K562 (cell line): ENCODE results near the gene MMP24OS. TPM values are rescaled to one million over a fixed set of nuclear protein-coding genes. Genes with fewer than 3 reads are reported as not detected.
A peak's percentile ranks its signal among the peaks of the same experiment; 100 is the strongest.

ENCODE experiments used
- ATAC-seq: fragments of 200-7000 bp; cut with Tn5 transposase; 3 replicates; pipeline ENCODE4 v1.9.1; 2020; ENCODE audit warnings: moderate library complexity
- BruUV-seq: library from RNA; stranded (reverse); fragments of 400-500 nt; replicated peaks from 2 replicates; lab custom pipeline; 2021; lab: Mats Ljungman, UMichigan
- CTCF ChIA-PET: fragments of 300-600 bp; formaldehyde crosslinking; extraction: SDS; loops from one replicate; lab custom pipeline; 2021; ENCODE audit warnings: low intra/inter-chr PET ratio; lab: Yijun Ruan, JAX
- POLR2A ChIA-PET: fragments of 300-600, 350-650 bp; sonication (Branson Sonifier 250); formaldehyde crosslinking; extraction: SDS; loops from one replicate; lab custom pipeline; 2021; ENCODE audit warnings: antibody characterized with exemption, inconsistent platforms; lab: Yijun Ruan, JAX
- DNase-seq, 4 experiments: peaks; one replicate each; pipeline versions ENCODE4 v3.0.0 to v3.0.0-alpha.2; 2011 to 2018; ENCODE audit warnings: low spot score in 3 of 4, mixed read lengths in 3 of 4; ENCODE audit errors: extremely low read depth in 1 of 4
- FAIRE-seq: peaks from 2 replicates; lab custom pipeline; 2011; peaks lifted over from hg19 to GRCh38; lab: Jason Lieb, UNC
- H2AFZ ChIP-seq: 2 replicates; pipeline ENCODE4 v1.6.0; 2011; ENCODE audit warnings: low read depth, low read length, control low read depth, inconsistent platforms
- H3K27ac ChIP-seq: fragments of 200-600 bp; 3 replicates; pipeline ENCODE4 v1.8.0; 2011; ENCODE audit warnings: low read depth, mild to moderate bottlenecking, control low read depth, inconsistent platforms, low read length, moderate library complexity, mixed read lengths; ENCODE audit errors: extremely low read depth
- H3K27me3 ChIP-seq, 2 experiments: fragments of 300-600 bp in 1 of 2; 2 replicates in 1 of 2; 3 replicates in 1 of 2; pipeline versions ENCODE4 v1.6.0 to v1.8.0; 2011; ENCODE audit warnings: inconsistent platforms in 2 of 2, low read length in 2 of 2, mild to moderate bottlenecking in 1 of 2, mixed read lengths in 1 of 2, moderate library complexity in 1 of 2; ENCODE audit not compliant: control insufficient read depth in 2 of 2, insufficient read depth in 2 of 2
- H3K36me3 ChIP-seq: fragments of 300-600 bp; 3 replicates; pipeline ENCODE4 v1.8.0; 2011; ENCODE audit warnings: mild to moderate bottlenecking, low read length, inconsistent platforms; ENCODE audit not compliant: control insufficient read depth, insufficient read depth
- H3K4me1 ChIP-seq, 2 experiments: fragments of 200-600 bp in 1 of 2; replicated peaks in 1 of 2; 2 replicates in 1 of 2; 3 replicates in 1 of 2; pipeline versions ENCODE4 v1.5.1 to v1.8.0; 2011; ENCODE audit warnings: inconsistent platforms in 2 of 2, low read length in 2 of 2, mild to moderate bottlenecking in 1 of 2, mixed read lengths in 1 of 2, moderate library complexity in 1 of 2; ENCODE audit not compliant: control insufficient read depth in 2 of 2, insufficient read depth in 2 of 2
- H3K4me2 ChIP-seq: 2 replicates; pipeline ENCODE4 v1.6.1; 2011; ENCODE audit warnings: low read length, control low read depth, inconsistent platforms, mixed read lengths; ENCODE audit not compliant: insufficient read depth
- H3K4me3 ChIP-seq: fragments of 200-600 bp; sonication (generic), shearing (Covaris generic); 2 replicates; pipeline ENCODE4 v1.5.1; 2016; ENCODE audit warnings: control low read depth, inconsistent platforms
- H3K79me2 ChIP-seq: fragments of 200-600 bp; 3 replicates; pipeline ENCODE4 v1.8.0; 2011; ENCODE audit warnings: low read length, inconsistent platforms; ENCODE audit not compliant: control insufficient read depth, insufficient read depth
- H3K9ac ChIP-seq, 2 experiments: 2 replicates each; pipeline versions ENCODE4 v1.6.0 to v1.6.1; 2011; ENCODE audit warnings: low read depth in 2 of 2, low read length in 2 of 2, control low read depth in 1 of 2, inconsistent platforms in 1 of 2, mild to moderate bottlenecking in 1 of 2, mixed read lengths in 1 of 2; ENCODE audit not compliant: insufficient read depth in 1 of 2
- H3K9me1 ChIP-seq: one replicate; pipeline ENCODE4 v1.6.0; 2011; ENCODE audit warnings: inconsistent platforms, mild to moderate bottlenecking, low read length, moderate library complexity; ENCODE audit not compliant: control insufficient read depth, insufficient read depth
- H3K9me3 ChIP-seq: replicated peaks from 2 replicates; pipeline ENCODE4 v1.5.1; 2011; ENCODE audit warnings: low read depth, low read length, inconsistent platforms; ENCODE audit not compliant: control insufficient read depth, insufficient read depth
- H4K20me1 ChIP-seq: replicated peaks from 2 replicates; pipeline ENCODE4 v1.6.1; 2011; ENCODE audit warnings: low read length, inconsistent platforms, mixed read lengths; ENCODE audit not compliant: control insufficient read depth, insufficient read depth
- CEBPB ChIP-seq: fragments of 450-650 bp; IDR thresholded peaks from 2 replicates; pipeline ENCODE4 v1.6.1; 2016; ENCODE audit warnings: missing genetic modification characterization, missing compliant biosample characterization
- FOXA3 ChIP-seq, 2 experiments: fragments of 450-650 bp in 1 of 2; sonication (generic) in 1 of 2; formaldehyde crosslinking; IDR thresholded peaks in 1 of 2; conservative IDR thresholded peaks in 1 of 2; 2 replicates each; pipeline versions ENCODE4 v1.4.0 to v1.8.0; 2020 to 2022; ENCODE audit warnings: mild to moderate bottlenecking in 2 of 2, missing genetic modification reagents in 1 of 2
- HES1 ChIP-seq: fragments of 450-650 bp; IDR thresholded peaks from 2 replicates; pipeline ENCODE4 v1.6.1; 2016; ENCODE audit warnings: low read depth, mild to moderate bottlenecking, moderate library complexity
- HMG20A ChIP-seq: fragments of 450-650 bp; formaldehyde crosslinking; conservative IDR thresholded peaks from 2 replicates; pipeline ENCODE4 v1.4.0; 2020; ENCODE audit warnings: mild to moderate bottlenecking, mixed read lengths
- MAFK ChIP-seq: IDR thresholded peaks from 2 replicates; pipeline ENCODE4 v1.6.1; 2011; ENCODE audit warnings: low read length, improper control_type of control experiment
- RBBP5 ChIP-seq: fragments of 200-600 bp; sonication (generic); IDR thresholded peaks from 2 replicates; pipeline ENCODE4 v1.6.1; 2012; ENCODE audit warnings: borderline replicate concordance, mild to moderate bottlenecking, low read length, control low read depth, inconsistent platforms; ENCODE audit not compliant: insufficient read depth, poor library complexity, severe bottlenecking
- RBM14 ChIP-seq: fragments of 200-400 bp; formaldehyde crosslinking; IDR thresholded peaks from 2 replicates; pipeline ENCODE4 v1.6.1; 2018; ENCODE audit warnings: low read depth, mild to moderate bottlenecking, low read length, moderate library complexity, borderline replicate concordance; ENCODE audit not compliant: insufficient read depth
- SP1 ChIP-seq: sonication (generic); formaldehyde crosslinking; IDR thresholded peaks from 2 replicates; pipeline ENCODE4 v1.8.1; 2022; ENCODE audit warnings: mild to moderate bottlenecking, missing genetic modification reagents
- TARDBP ChIP-seq: fragments of 450-650 bp; IDR thresholded peaks from 2 replicates; pipeline ENCODE4 v1.6.1; 2016
- TSC22D4 ChIP-seq: fragments of 450-650 bp; IDR thresholded peaks from 2 replicates; pipeline ENCODE4 v1.6.1; 2016; ENCODE audit warnings: missing genetic modification characterization, missing biosample characterization, control low read depth
- WGBS: fragments of 100-300 bp; shearing (Covaris generic); methylation state at CpG from one replicate; pipeline ENCODE4 v1.1.6; 2016; ENCODE audit warnings: low coverage, mixed read lengths; ENCODE audit not compliant: insufficient coverage; ENCODE audit errors: missing lambda C conversion rate; 5-methylcytosine and 5-hydroxymethylcytosine counted together
- in situ Hi-C: fragments of 300-500 bp; cut with MboI; formaldehyde crosslinking; loops from 4 replicates; pipeline ENCODE4 v1.15.0; 2018; ENCODE audit warnings: inconsistent platforms, mixed read lengths
- intact Hi-C: fragments of 100-400 bp; cut with micrococcal nuclease; formaldehyde crosslinking; loops from 2 replicates; pipeline ENCODE4 v1.14.2; 2022
- polyA plus RNA-seq, 8 experiments: library from polyadenylated mRNA; depleted of rRNA in 4 of 8; stranded (reverse) in 5 of 8; unstranded in 3 of 8; fragments of >200 nt; fragmentation: Nextera tagmentation in 2 of 8; fragmentation: Illumina TruSeq in 1 of 8; extraction: Ambion mirVana in 2 of 8; extraction: Trizol in 1 of 8; gene quantifications; 2 replicates each; pipeline versions ENCODE4 v1.2.1 to v1.2.3, GENCODE V29; 2011 to 2014; ENCODE audit warnings: inconsistent platforms in 1 of 8, missing spikeins in 1 of 8
- total RNA-seq, 7 experiments: library from RNA; depleted of rRNA in 6 of 7; stranded (reverse); fragments of >200 nt in 6 of 7; fragmentation: Illumina TruSeq in 2 of 7; extraction: Trizol in 2 of 7; gene quantifications; 2 replicates each; pipeline versions ENCODE4 v1.2.1 to v1.2.3, GENCODE V29; 2011 to 2021; ENCODE audit warnings: low replicate concordance in 1 of 7
- TF ChIP-seq, protein P1 (sequence below): fragments of 450-650 bp; IDR thresholded peaks from 2 replicates; pipeline ENCODE4 v1.6.1; 2016; ENCODE audit warnings: mild to moderate bottlenecking, moderate library complexity

MMP24OS gene
- total and polyA plus RNA-seq, 9 of the 15 experiments (the other 6 are each of a cell fraction or from before 2014, with no cell fraction given): 0.92 to 41.5 (median 11.4) TPM

DNA sequence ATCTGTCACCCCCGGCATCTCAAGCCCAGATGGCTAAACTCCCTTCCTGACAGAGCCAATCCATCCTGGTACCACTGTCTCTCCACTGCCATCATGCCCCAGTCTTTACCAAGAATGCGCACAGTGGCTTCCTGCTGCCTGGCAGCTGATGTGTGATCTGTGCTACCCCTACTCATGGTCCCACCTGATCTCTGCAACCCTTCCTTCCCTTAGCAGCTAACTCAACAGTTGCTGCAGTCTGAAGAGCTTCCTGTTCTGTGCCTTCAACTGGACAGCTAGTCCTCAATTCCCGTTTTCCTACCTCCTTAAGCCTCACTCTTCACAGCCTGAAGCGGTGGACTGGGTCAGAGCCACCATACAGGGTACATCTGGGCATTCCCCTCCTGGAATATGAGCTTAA, 21.9 kb upstream of the MMP24OS start:
- 31% methylated on average over 4 of the region's 4 CpGs for WGBS
- ATAC-seq: no peak
- DNase-seq: no peak
- FAIRE-seq: no peak
- 0 out of 2 replicates have a peak, but pooled peaks cover 4% of the 10 kb centered on the region for H4K20me1 ChIP-seq
- no peaks in the 10 kb centered on the region for H3K79me2 ChIP-seq
- ChIA-PET CTCF (no interaction called here), POLR2A (interaction anchor here (0.6 to 1.2 kb wide), 4 partner anchors 11 to 149 kb away, joined by 3 read pairs; no protein-coding TSS in a partner anchor)
- peaks cover 11% of the 10 kb centered on the region; the same call in 1 of the 3 replicates for H3K36me3 ChIP-seq
- H3K27me3 ChIP-seq: peaks cover 15 to 22% of the 10 kb centered on the region in 2 experiments
- no peak overlapping the region for H3K27ac ChIP-seq
- in situ Hi-C loops (loop anchor here (25.0 kb wide), 1 partner anchor 138 kb away; the partner anchor contains the start of gene GDF5), intact Hi-C loops (no loop called here)
- peaks cover 3% of the 10 kb centered on the region for H3K9me1 ChIP-seq
- H3K4me2 ChIP-seq: no peak overlapping the region
- H2AFZ ChIP-seq: no peak overlapping the region
- no TSS peak for BruUV-seq
- no peak overlapping the region for H3K4me3 ChIP-seq
- H3K4me1 ChIP-seq: peaks cover 6 to 18% of the 10 kb centered on the region in 2 experiments; a peak in 4 of 5 replicates
- no peaks in the 10 kb centered on the region for H3K9me3 ChIP-seq
- peak overlapping the region in 1 of 2 experiments; percentile 6; a peak in 1 of 4 replicates for H3K9ac ChIP-seq
- TF ChIP-seq TSC22D4 (tag) (no peak), FOXA3 (CRISPR knock-in tag; conservative IDR thresholded peaks at IDR 0.05 in 1 of 2, IDR thresholded peaks at IDR 0.05 in 1 of 2) (no peak), SP1 (CRISPR knock-in tag) (no peak), TARDBP (no peak), RBM14 (no peak), HES1 (no peak), CEBPB (tag) (no peak), MAFK (no peak), HMG20A (CRISPR knock-in tag) (no peak), RBBP5 (no peak)
- TF ChIP-seq, protein P1, sequence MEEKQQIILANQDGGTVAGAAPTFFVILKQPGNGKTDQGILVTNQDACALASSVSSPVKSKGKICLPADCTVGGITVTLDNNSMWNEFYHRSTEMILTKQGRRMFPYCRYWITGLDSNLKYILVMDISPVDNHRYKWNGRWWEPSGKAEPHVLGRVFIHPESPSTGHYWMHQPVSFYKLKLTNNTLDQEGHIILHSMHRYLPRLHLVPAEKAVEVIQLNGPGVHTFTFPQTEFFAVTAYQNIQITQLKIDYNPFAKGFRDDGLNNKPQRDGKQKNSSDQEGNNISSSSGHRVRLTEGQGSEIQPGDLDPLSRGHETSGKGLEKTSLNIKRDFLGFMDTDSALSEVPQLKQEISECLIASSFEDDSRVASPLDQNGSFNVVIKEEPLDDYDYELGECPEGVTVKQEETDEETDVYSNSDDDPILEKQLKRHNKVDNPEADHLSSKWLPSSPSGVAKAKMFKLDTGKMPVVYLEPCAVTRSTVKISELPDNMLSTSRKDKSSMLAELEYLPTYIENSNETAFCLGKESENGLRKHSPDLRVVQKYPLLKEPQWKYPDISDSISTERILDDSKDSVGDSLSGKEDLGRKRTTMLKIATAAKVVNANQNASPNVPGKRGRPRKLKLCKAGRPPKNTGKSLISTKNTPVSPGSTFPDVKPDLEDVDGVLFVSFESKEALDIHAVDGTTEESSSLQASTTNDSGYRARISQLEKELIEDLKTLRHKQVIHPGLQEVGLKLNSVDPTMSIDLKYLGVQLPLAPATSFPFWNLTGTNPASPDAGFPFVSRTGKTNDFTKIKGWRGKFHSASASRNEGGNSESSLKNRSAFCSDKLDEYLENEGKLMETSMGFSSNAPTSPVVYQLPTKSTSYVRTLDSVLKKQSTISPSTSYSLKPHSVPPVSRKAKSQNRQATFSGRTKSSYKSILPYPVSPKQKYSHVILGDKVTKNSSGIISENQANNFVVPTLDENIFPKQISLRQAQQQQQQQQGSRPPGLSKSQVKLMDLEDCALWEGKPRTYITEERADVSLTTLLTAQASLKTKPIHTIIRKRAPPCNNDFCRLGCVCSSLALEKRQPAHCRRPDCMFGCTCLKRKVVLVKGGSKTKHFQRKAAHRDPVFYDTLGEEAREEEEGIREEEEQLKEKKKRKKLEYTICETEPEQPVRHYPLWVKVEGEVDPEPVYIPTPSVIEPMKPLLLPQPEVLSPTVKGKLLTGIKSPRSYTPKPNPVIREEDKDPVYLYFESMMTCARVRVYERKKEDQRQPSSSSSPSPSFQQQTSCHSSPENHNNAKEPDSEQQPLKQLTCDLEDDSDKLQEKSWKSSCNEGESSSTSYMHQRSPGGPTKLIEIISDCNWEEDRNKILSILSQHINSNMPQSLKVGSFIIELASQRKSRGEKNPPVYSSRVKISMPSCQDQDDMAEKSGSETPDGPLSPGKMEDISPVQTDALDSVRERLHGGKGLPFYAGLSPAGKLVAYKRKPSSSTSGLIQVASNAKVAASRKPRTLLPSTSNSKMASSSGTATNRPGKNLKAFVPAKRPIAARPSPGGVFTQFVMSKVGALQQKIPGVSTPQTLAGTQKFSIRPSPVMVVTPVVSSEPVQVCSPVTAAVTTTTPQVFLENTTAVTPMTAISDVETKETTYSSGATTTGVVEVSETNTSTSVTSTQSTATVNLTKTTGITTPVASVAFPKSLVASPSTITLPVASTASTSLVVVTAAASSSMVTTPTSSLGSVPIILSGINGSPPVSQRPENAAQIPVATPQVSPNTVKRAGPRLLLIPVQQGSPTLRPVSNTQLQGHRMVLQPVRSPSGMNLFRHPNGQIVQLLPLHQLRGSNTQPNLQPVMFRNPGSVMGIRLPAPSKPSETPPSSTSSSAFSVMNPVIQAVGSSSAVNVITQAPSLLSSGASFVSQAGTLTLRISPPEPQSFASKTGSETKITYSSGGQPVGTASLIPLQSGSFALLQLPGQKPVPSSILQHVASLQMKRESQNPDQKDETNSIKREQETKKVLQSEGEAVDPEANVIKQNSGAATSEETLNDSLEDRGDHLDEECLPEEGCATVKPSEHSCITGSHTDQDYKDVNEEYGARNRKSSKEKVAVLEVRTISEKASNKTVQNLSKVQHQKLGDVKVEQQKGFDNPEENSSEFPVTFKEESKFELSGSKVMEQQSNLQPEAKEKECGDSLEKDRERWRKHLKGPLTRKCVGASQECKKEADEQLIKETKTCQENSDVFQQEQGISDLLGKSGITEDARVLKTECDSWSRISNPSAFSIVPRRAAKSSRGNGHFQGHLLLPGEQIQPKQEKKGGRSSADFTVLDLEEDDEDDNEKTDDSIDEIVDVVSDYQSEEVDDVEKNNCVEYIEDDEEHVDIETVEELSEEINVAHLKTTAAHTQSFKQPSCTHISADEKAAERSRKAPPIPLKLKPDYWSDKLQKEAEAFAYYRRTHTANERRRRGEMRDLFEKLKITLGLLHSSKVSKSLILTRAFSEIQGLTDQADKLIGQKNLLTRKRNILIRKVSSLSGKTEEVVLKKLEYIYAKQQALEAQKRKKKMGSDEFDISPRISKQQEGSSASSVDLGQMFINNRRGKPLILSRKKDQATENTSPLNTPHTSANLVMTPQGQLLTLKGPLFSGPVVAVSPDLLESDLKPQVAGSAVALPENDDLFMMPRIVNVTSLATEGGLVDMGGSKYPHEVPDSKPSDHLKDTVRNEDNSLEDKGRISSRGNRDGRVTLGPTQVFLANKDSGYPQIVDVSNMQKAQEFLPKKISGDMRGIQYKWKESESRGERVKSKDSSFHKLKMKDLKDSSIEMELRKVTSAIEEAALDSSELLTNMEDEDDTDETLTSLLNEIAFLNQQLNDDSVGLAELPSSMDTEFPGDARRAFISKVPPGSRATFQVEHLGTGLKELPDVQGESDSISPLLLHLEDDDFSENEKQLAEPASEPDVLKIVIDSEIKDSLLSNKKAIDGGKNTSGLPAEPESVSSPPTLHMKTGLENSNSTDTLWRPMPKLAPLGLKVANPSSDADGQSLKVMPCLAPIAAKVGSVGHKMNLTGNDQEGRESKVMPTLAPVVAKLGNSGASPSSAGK: no peak
